Testis (tissue), 3 donors: ENCODE measurements around the gene ROBO4. TPM values are rescaled to one million over a fixed set of nuclear protein-coding genes. Genes with fewer than 3 reads are reported as not detected.

ENCODE experiments used
- DNase-seq: peaks from one replicate; pipeline ENCODE4 v3.0.0-alpha.2; 2019
- H3K27ac ChIP-seq, 2 donors: fragments of 200-600 bp; sonication (generic); one replicate each; pipeline ENCODE4 v1.5.1; 2019
- H3K27me3 ChIP-seq: fragments of 200-600 bp; sonication (generic); one replicate; pipeline ENCODE4 v1.5.1; 2019
- H3K36me3 ChIP-seq: fragments of 200-600 bp; sonication (generic); one replicate; pipeline ENCODE4 v1.5.1; 2017; ENCODE audit warnings: low read depth; ENCODE audit errors: missing control alignments
- H3K4me1 ChIP-seq: fragments of 200-600 bp; sonication (generic); one replicate; pipeline ENCODE4 v1.5.1; 2019
- H3K4me3 ChIP-seq, 2 donors: fragments of 200-600 bp; sonication (generic); one replicate each; pipeline ENCODE4 v1.5.1; 2017 to 2019
- H3K9me3 ChIP-seq: fragments of 200-600 bp; sonication (generic); one replicate; pipeline ENCODE4 v1.5.1; 2017
- POLR2A ChIP-seq: fragments of 450-650 bp; IDR thresholded peaks from one replicate; pipeline ENCODE4 v1.6.1; 2017; ENCODE audit warnings: antibody characterized with exemption, mild to moderate bottlenecking, moderate library complexity
- WGBS, 2 donors: methylation state at CpG; one replicate each; pipeline ENCODE4 v1.1.5; 2018; 5-methylcytosine and 5-hydroxymethylcytosine counted together
- intact Hi-C: fragments of 100-400 bp; cut with DNase I; formaldehyde crosslinking; loops from one replicate; pipeline ENCODE4 v1.15.1; 2023; ENCODE audit warnings: low total_unique reads
- polyA plus RNA-seq: library from polyadenylated mRNA; stranded (reverse); fragments of 350-450 nt; fragmentation: Illumina TruSeq; extraction: RNeasy Lipid Tissue Mini Kit (QIAGEN cat#74804); gene quantifications from one replicate; pipeline ENCODE4 v1.2.3, GENCODE V29; 2014; ENCODE audit warnings: low read depth, low replicate concordance; ENCODE audit not compliant: insufficient read depth
- total RNA-seq, 2 donors: library from RNA; depleted of rRNA; stranded (reverse); fragments of >200 nt; gene quantifications; one replicate each; pipeline ENCODE4 v1.2.3, GENCODE V29; 2016
- TF ChIP-seq, protein P1 (sequence below), 3 experiments: fragments of 450-650 bp in 2 of 3; fragments of 200-600 bp in 1 of 3; sonication (generic) in 1 of 3; IDR thresholded peaks; one replicate each; pipeline ENCODE4 v1.5.1; 2016 to 2019; ENCODE audit warnings: antibody characterized with exemption in 3 of 3, mild to moderate bottlenecking in 2 of 3, moderate library complexity in 1 of 3

Gene ROBO4
- total and polyA plus RNA-seq, 3 donors from 2014 or later: 5.7 to 8.4 (median 7.0) TPM

- H3K4me3 ChIP-seq: no peak overlapping the region
- H3K27ac ChIP-seq: no peak overlapping the region
- 3 to 7% methylated on average over 16 to 63 of the region's 63 CpGs for WGBS, 2 donors
- TF ChIP-seq, protein P1, sequence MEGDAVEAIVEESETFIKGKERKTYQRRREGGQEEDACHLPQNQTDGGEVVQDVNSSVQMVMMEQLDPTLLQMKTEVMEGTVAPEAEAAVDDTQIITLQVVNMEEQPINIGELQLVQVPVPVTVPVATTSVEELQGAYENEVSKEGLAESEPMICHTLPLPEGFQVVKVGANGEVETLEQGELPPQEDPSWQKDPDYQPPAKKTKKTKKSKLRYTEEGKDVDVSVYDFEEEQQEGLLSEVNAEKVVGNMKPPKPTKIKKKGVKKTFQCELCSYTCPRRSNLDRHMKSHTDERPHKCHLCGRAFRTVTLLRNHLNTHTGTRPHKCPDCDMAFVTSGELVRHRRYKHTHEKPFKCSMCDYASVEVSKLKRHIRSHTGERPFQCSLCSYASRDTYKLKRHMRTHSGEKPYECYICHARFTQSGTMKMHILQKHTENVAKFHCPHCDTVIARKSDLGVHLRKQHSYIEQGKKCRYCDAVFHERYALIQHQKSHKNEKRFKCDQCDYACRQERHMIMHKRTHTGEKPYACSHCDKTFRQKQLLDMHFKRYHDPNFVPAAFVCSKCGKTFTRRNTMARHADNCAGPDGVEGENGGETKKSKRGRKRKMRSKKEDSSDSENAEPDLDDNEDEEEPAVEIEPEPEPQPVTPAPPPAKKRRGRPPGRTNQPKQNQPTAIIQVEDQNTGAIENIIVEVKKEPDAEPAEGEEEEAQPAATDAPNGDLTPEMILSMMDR (IDR thresholded peaks at IDR 0.05): no peak
- no peak for TF ChIP-seq POLR2A
- DNase-seq: no peak
- H3K9me3 ChIP-seq: no peaks in the 10 kb centered on the region
- intact Hi-C loops: no loop called here
- no peaks in the 10 kb centered on the region for H3K27me3 ChIP-seq
- peaks cover 19% of the 10 kb centered on the region for H3K4me1 ChIP-seq
- H3K36me3 ChIP-seq: no peaks in the 10 kb centered on the region
Observed at GRCh38 chr11:124868331-124869274, 29.1 kb downstream of the ROBO4 start.

DNA sequence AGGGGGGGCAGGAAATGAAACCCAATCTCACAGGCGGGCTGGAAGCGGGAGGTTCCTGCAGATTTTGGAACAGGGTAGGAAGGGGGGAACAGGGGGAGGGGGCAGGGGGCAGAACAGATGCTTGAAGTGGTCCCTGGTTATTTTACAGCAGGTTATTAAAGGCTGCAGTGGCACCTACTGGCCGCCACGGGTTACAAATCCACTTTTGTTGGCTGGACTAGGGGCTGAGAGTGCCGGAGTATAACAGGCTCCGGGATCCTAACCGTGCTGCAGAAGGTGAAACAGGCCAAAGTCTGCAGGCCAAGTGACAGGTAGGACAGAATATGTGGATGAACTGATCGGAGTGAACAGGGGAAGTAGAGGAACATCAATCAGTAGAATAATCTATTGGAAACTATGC is 30.0 kb downstream of the ROBO4 start:
- H3K4me3 ChIP-seq: no peak overlapping the region
- intact Hi-C loops: no loop called here
- no peaks in the 10 kb centered on the region for H3K27me3 ChIP-seq
- no peaks in the 10 kb centered on the region for H3K36me3 ChIP-seq
- H3K27ac ChIP-seq: no peak overlapping the region
- no peak for DNase-seq
- 4 to 6% methylated on average over 8 of the region's 8 CpGs for WGBS, 2 donors
- H3K9me3 ChIP-seq: no peaks in the 10 kb centered on the region
- TF ChIP-seq, protein P1 (IDR thresholded peaks at IDR 0.05): peak in 2 of 3 experiments; percentile 32 to 36
- TF ChIP-seq POLR2A: no peak
- peaks cover 25% of the 10 kb centered on the region for H3K4me1 ChIP-seq

DNA sequence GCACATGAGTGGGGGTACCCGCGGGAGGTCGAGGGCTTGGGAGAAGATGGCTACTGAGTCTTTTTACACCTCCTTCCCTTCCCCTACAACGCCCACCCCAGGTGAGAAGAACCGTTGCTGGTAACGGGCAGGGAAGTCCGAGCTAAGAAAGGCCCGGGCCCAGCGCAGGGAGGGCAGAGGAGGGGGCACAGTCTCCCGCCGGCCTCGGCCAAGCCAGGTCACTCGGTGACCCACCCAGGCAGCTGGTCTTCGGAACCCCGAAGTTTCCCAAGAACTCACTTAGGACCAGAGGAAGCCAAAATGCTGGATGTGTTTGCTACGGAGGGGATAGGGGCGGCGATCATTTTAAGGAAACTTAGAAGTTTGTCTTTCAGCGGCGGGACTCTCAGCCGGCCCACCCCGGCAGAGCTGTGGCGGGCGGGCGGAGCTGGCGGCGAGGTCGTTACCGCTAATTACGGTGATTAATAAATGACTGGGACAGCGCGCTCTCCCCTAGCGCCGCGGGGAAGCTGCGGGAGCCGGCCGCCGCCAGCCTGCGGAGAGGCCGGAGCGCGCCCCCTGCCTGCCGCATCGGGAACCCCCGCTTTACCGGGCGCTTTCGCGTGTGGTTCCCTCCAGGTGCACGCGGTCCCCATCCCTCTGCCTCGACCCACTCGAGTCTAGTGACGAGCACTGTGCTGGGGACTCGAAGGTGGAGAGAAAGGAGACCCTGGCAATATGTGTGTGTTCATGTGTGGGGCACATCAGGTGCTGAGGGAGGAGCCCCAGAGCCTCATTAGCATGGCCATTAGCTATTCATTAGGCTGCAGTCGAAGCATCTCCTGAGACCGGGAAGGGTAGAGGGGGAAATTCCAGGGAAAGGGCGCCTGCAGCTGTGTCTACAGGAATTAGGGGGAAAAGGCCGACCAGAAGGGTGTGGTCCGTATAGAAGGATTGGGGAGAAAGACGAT is 31.5 kb downstream of the ROBO4 start:
- TF ChIP-seq, protein P1 (IDR thresholded peaks at IDR 0.05): peak; percentile 55 to 81 (median 67)
- TF ChIP-seq POLR2A: no peak
- no peaks in the 10 kb centered on the region for H3K36me3 ChIP-seq
- WGBS, 2 donors: 0 to 3% methylated on average over 36 to 58 of the region's 62 CpGs
- H3K4me3 ChIP-seq: no peak overlapping the region
- intact Hi-C loops: no loop called here
- H3K4me1 ChIP-seq: peaks cover 25% of the 10 kb centered on the region
- DNase-seq: peak; percentile 52
- no peak overlapping the region for H3K27ac ChIP-seq
- no peaks in the 10 kb centered on the region for H3K9me3 ChIP-seq
- H3K27me3 ChIP-seq: no peaks in the 10 kb centered on the region

GRCh38 chr11:124865181-124865901 is 32.3 kb downstream of the ROBO4 start, which contains the start of gene ROBO3:
TSS of gene ROBO3 (plus strand) at chr11:124865432. CDS start at chr11:124865578, 146 bp downstream.
- DNase-seq: no peak
- TF ChIP-seq, protein P1 (IDR thresholded peaks at IDR 0.05): no peak
- Histone ChIP-seq H3K27me3 (no peaks in the 10 kb centered on the region), H3K27ac (no peak within 1 kb of the TSS), H3K9me3 (no peaks in the 10 kb centered on the region), H3K4me3 (no peak within 1 kb of the TSS), H3K36me3 (no peaks in the 10 kb centered on the region), H3K4me1 (peaks cover 25% of the 10 kb centered on the region)
- WGBS, 2 donors: 1 to 2% methylated on average over 20 to 53 of the region's 53 CpGs
- intact Hi-C loops: no loop called here
